GF-D8 (cell line): ENCODE measurements around the gene KIRREL1.

Experiments
- DNase-seq: peaks from one replicate; lab custom pipeline; 2025; lab: John Stamatoyannopoulos, UW

Gene KIRREL1

DNA sequence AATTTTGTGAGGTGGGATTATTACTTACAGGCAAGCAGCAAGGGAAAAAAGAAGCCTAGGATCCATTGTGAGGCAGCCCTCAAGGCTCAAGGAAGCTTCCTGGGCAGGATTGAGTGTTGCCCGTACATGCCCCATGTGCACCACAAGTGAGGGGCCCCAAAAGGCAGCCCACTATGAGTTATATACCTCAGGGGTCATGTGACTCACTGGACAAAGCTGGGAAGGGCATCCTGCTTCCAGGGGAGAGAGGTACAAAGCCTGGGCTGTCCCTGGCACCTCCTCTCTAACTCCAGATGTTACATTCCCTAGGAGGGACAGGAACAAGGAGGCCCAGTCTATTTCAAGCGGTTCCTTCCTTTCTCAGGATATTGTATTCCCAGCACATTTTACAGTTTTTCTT is 153.3 kb downstream of the KIRREL1 start:
- no peak for DNase-seq

DNA sequence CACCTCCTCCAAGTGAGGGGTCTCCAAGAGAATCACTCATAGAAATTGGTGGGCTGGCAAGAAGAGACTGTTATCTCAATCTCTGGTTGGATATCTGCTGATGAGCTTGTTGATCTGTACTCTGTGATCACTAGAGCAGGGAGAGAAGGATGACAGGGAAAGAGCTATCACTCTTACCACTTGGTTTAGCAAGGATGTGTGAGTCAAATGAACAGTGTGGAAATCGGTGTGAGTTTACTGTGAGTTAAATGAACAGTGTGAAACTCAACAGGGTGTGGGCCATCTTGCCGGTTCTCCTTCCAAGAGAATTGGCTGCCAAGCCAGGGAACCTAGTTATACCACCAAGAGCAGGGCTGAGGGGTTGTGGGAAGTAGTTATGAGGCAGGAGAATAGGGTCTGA is 154.0 kb downstream of the KIRREL1 start:
- no peak for DNase-seq

DNA sequence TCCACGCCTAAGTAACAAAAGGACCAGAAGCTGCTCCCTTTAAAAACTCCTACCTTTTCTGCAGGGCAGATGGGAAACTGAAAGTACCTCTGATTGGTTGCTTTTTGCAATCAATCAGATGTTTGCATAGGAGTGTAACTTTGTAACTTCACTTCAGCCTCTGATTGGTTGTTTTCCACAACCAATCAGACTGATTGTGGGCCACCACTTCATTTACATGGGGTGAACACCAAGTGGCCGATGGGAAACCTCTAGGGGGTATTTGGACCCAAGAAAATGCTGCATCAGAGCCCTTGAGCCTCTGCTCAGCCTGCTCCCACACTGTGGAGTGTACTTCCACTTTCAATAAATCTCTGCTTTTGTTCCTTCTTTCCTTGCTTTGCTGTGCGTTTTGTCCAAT is 154.4 kb downstream of the KIRREL1 start:
- no peak for DNase-seq

DNA sequence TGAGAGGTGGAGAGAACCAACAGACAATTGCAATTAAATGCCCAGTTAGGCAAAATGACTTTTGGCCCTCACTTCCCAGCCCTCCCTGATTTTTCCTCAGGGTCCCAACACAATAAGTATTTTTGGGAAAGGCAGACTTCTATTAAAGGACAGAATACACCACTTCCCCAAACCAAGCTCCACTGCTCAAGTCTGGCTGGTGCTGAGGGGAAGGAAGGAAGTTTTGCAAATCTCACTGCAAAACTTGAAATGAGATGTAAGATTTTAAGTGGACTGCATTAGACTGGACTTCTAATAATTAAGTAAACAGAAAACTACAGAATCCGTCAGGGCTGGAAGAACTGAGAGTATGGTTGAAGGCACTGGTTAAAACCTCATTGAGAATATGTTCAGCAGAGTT is 155.0 kb downstream of the KIRREL1 start:
- no peak for DNase-seq

DNA sequence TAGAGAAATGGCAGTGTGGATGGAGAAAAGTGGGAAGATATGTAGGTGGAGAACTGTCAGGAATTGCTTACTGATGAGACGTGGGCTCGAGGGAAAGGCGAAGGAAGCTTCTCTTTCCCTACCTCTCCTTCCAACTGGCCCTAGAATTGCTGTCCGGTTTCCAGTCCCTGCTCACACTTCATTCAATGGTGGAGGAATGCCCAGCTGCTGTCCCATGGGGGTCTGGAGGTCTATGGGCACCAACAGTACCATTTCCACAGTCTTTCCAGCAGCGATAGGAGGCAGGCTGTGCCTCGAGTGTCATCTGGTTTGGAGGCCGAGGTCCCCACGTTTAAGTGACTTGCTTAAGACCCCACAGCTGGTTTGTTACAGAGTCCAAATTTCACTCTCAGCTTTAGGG is 155.7 kb downstream of the KIRREL1 start:
- no peak for DNase-seq
